Stomach (tissue), 4 donors: ENCODE results near the gene CDKL1.
"Not testable (repeated sequence)": the region's sequence is repeated elsewhere in the genome, so short reads cannot be mapped to it uniquely, and the experiment has no call there.

Source experiments
- EP300 ChIP-seq: sonication (generic); formaldehyde crosslinking; IDR thresholded peaks from one replicate; pipeline ENCODE4 v1.6.1; 2017; ENCODE audit warnings: antibody characterized with exemption
- TF ChIP-seq, protein P1 (sequence below), 7 experiments: fragments of 450-650 bp in 4 of 7; fragments of 200-600 bp in 3 of 7; sonication (generic) in 3 of 7; IDR thresholded peaks; one replicate each; pipeline ENCODE4 v1.5.1; 2016 to 2019; ENCODE audit warnings: antibody characterized with exemption in 7 of 7, control low read depth in 2 of 7, mild to moderate bottlenecking in 1 of 7

DNA sequence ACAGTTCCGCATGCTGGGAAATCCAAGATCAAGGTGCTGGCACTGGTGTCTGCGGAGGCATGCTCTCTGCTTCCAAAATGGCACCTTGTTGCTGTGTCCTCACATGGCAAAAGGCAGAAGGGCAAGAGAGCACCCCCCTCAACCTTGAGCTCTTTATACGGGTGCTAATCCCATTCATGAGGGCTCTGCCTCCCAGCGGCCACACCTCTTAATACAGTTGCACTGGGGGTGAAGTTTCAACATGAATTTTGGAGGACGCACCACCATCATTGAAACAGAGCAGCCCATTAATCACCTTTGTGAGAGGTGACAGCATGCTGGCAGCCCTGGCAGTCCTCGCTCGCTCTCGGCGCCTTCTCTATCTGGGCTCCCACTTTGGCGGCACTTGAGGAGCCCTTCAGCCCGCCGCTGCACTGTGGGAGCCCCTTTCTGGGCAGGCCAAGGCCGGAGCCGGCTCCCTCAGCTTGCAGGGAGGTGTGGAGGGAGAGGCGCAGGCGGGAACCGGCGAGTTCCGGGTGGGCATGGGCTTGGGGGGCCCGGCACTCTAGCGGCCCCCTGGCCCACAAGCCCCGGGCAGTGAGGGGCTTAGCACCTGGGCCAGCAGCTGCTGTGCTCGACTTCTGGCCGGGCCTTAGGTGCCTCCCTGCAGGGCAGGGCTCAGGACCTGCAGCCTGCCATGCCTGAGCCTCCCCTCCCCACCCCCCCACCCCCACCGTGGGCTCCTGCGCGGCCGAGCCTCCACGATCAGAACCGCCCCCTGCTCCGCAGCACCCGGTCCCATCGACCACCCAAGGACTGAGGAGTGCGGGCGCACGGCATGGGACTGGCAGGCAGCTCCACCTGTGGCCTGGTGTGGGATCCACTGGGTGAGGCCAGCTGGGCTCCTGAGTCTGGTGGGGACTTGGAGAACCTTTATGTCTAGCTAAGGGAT, 34.9 kb downstream of the CDKL1 start:
- TF ChIP-seq EP300, result not testable (repeated sequence)
- TF ChIP-seq, protein P1, sequence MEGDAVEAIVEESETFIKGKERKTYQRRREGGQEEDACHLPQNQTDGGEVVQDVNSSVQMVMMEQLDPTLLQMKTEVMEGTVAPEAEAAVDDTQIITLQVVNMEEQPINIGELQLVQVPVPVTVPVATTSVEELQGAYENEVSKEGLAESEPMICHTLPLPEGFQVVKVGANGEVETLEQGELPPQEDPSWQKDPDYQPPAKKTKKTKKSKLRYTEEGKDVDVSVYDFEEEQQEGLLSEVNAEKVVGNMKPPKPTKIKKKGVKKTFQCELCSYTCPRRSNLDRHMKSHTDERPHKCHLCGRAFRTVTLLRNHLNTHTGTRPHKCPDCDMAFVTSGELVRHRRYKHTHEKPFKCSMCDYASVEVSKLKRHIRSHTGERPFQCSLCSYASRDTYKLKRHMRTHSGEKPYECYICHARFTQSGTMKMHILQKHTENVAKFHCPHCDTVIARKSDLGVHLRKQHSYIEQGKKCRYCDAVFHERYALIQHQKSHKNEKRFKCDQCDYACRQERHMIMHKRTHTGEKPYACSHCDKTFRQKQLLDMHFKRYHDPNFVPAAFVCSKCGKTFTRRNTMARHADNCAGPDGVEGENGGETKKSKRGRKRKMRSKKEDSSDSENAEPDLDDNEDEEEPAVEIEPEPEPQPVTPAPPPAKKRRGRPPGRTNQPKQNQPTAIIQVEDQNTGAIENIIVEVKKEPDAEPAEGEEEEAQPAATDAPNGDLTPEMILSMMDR (IDR thresholded peaks at IDR 0.05), result not testable (repeated sequence)
